NCI-H2081 (cell line): ENCODE measurements around the gene PARVB.

Experiments
- DNase-seq, 2 experiments: peaks; one replicate each; lab custom pipeline; 2025; lab: John Stamatoyannopoulos, UW

The PARVB gene

DNA sequence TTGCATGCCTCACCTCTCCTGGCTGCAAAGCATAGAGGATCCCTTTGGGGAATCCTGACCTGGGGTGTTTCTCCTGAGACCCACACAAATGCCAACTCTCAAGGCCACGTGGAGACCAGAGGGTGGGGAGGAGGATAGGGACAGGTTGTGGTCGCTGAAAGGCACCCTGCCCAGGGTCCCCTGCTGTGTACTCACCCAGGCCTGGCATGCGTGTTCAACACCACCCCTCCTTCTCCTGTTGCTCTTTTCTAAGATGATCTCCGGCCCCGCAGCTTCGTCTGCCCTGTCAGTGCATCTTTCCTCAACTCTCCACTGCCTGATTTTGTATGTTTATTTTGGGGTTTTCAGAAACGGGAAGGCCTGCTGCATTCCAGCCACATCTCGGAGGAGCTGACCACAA, 112.0 kb downstream of the PARVB start:
- no peak for DNase-seq

DNA sequence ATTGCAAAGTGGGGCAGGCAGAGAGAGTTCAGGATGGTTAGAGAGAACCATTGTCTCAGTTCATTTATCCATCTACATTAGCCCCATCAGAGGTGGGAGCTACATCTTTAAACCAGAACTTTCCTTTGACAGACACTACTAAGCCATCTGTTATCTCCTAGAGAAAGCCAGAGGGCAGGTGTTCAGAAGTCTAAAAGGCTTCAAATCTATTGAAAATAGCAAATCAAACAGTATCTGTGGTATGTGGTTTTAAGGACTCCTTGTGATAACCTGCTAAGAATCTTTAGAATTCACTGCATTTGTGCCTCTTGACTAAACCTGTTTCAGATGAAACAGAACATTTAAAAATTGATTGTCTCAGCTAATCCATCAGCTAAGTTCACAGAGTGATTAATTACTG, 112.7 kb downstream of the PARVB start:
- no peak for DNase-seq

DNA sequence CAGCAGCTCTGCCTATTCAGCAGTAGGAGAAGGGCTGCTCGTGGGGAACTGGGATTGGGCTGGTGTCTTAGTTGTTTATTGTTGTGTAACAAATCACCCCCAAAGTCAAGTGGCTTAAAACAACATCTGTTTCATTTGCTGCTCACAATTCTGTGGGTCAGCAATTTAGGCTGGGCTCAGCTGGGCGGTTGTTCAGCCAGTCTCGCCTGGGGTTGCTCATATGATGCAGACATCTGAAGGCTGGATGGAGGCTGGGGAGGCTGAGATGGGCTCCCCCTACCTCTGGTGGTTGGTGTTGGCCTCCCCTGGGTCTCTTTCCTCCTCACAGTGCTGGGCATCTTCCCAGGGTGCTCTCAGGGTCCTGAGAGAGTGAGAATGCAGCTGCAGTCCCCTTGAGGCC, 113.3 kb downstream of the PARVB start:
- no peak for DNase-seq

DNA sequence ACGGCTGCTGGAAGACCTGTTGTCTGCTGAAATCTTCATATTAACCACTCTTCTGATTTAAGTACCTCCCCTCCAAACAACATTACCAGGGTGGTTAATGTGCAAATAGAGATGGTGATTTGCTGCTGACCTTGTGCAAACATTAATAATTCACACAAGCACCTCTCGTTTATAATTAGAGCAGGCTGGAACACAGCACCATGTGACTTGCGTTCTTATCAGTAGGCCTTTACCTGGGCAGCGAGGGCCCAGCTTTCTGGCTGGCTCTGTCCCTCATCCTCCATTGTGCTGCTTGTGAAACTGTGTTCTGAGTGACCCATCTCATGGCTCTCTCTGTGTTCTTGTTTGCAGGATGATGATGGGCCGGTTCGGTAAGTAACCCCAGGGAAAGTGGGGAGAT, 115.7 kb downstream of the PARVB start:
- DNase-seq: no peak

DNA sequence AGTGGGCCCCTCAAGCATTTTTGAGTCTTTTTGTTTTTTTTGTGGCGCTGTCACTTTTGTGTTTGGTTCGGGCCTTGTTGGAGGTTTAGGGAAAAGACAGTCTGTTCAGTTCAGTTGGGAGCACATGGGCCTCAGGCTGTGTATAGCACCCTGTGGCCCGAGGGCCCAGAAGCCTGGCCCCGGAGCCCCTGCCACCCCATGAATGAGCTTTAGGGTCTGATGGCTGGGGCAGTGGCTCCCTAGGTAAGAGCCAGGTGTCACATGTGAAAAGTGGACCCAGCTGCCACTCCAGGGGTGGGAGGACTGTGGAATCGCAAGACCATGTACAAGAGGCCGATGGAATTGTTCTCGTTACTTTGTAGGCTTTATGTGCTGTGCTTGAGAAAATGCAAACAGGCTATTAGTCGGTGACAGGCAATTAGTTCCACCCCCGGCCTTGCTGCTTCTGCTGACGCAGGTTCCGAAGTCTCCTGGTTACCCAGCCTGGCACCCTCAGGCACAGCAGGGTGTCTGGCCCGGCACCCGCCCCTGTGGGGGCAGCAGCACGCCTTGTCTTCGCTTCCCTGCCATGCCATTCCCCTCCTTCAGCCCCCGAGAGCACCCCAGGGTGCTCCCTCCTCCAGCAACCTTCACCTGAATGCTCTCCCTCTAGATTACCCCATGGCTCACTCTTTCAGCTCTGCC, 118.5 kb downstream of the PARVB start:
- no peak for DNase-seq

DNA sequence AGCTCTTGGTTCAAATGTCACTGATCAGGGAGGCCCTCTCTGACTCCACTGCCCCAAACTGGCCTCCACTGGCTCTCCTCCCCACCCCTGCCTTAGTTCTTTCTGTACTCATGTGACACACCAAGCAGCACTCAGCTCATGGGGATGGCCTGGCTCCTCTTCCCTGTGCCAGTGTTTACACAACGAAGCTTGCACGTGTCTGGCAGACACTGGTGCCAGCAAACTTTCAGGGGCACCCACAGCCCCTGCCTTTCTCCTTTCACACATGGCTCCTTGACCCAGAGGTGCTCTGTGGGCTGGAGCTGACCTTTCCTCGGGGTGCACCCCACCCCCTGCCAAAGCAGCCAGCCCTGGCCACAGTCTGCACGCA, 119.0 kb downstream of the PARVB start:
- DNase-seq: no peak

DNA sequence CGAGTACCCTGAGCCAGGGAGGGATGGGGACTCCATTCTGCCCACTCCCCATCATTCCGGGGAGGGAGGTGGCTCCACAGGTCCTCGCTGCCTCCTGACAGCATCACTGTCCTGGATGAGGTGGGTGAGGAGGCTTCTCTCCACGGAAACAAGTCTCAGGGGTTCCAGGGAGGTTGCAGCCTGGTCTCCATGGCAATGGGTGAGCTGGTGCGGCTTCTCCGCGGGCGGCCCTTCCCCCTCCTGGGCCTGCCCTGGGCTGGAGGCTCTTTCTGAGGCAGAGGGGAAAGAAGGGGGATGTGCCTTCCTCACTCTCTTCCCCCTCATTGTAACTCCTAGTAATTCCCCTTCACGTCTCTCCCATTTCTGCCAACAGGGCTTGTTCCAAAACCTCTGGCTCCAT, 119.5 kb downstream of the PARVB start:
- no peak for DNase-seq

DNA sequence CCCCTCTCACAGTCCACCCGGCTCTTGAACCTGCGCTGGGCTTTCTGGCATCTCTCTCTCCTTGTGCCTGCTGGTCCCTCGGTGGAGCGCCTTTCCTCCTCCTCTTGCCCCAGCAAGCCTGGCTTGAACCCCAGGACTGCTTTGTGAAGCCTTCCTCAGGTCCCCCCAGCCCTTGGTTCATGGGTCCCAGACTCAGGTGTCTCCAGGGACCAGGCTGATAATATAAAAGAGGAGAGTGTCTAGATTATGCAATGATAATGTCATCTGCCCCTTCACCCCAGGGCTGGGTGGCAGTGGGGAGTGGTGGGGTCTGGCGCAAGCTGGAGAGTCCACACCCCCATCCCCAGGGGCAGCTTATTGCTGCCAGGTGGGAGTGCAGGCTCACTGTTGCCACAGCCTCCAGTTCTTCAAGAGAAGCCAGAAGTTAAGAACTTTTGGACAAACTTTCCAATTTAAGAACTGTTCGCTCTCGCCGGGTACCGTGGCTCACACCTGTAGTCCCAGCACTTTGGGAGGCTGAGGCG, 120.0 kb downstream of the PARVB start:
- no peak for DNase-seq

DNA sequence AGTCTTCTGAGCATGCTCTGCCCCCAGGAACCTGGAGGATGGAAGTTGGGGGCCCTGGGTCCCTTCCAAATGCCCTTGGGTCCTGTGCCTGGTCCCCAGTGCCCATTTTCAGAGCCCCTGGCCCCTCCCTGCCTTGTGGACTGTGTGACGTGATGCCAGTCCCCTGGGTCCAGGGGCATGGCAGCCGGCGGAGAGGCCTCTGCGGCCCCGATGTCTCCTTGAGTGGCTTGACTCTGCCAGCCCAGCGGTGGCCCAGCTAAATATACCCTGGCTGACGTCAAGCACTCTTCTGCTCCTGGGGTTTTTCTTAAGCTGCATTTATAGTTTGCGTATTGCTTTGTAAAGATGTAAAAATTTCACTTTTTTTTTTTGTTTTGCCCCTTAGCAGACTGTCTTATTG, 121.4 kb downstream of the PARVB start:
- DNase-seq: no peak

DNA sequence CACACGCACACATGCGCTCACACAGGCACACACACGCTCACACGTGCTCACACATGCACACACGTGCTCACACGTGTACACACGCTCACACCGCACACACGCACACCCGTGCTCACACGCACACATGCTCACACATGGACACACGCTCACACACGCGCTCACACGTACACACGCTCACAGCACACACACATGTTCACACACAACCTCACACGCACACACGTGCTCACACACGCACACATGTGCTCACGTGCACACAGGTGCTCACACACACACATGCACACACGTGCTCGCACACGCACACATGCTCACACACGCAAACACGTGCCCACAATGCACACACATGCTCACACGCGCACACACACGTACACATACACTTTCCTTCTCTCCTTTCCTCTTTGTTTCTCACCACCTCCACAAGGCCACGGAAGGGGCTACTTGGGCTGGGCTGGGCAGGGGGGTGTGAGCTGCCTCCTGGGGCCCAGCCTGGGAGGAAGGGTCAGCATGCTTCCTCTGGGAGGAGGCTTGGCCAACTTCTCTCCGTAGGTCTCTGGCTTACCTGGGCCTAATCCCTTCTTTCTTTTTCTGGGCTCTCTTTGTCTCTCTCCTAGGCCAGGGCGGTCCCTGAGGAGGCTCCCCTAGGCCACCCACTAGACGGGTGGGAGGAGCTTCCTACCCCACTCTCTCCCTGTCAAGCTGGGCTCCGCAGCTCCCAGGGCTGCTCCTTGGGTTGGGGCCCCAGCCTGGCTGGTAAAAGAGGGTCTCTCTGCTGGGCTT, 122.2 kb downstream of the PARVB start:
- DNase-seq: no peak

DNA sequence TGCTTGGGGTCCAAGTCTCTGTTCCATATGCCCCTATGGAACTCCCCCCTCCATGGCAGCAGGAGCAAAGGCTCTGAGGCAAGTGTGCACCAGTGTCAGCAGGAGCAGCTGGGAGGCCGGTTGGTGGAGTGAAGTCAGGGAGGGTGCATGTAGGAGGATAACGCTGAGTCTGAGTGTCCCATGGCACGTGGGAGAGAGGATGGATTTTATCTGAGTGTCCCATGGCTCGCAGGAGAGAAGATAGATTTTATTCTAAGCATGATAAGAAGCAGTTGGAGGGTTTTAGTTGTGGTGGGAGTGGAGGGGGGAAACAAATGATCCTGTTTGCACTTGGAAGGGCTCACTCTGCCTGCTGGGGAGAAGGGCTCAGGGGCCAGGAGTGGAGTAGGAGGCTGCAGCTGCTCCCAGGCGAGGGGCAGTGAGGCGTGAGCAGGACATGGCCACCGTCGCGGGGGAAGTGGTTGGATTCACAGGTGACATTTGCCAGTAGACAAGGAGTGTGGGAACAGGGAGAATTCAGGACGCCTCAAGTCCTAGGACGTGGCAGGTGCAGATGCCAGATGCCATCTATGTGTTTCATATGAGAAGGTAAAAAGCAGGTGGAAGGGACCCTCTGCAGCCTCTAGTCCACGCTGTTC, 123.0 kb downstream of the PARVB start:
- no peak for DNase-seq

DNA sequence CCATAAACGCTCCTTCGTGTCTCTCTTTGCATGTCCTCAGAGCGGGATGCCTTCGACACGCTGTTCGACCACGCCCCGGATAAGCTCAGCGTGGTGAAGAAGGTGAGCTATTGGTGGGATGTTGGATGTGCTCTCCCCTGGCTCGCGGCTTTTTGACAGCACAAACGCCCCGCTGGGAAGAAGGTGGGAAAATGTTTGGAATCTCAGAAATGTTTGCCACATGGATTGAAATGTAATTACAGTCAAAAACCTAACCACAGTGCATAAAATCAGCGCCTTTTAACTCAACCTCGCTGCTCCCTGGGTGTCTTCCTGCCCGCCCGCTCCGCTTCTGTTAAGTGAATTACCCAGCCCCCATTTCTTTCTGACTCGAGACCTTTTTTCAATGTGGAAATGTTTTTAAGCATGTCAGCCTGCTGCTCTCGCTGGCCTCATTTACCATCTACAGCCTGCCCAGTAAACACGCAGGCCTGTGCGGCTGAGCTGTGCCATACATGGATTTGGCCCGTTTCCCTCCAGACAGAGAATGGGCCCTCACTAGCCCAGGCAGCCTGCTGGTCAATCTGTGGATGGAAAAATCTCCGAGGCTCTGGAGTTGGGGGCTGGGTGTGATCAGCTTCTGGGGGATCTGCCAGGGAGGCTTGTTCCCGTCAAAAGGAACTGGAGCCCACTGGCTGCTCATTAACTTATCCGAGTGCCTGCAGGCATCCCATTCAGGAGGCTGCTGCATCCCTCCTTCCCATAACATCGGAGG, 123.9 kb downstream of the PARVB start:
- DNase-seq: no peak

DNA sequence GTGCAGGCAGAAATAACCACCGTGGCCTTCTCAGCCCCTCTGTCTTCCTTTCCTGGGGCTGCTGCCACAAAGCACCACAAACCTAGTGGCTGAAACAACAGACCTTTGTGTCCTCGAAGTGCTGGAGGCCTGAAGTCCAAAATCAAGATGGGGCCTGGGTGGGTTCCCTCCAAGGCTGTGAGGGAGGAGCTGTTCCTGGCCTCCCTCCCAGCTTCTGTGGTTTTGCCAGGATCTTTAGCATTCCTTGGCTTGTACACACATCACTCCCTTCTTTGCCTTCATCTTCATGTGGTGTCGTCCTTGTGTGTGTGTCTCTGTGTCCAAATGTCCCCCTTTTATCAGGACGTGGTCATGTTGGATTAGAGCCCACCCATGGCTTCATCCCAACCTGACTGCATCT, 127.6 kb downstream of the PARVB start:
- DNase-seq: no peak

DNA sequence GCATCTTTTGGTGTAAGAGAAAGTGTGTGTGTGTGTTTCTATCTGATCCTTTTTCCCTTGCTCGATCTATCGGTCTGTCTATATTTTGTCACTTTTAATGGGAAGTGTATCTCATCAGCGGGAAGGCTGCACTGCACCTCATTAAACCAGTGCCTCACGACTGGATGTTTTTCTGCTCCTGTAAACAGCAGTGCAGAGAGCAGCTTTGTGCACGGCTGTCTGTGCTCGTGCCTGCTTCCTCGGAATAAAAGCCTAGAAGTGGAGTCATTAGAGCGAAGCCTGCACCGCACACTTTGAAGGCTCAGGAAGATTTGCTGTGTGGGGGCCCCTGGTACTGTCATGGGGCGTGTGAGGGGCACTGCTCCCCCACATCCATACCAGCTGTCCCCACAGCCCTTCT, 129.6 kb downstream of the PARVB start:
- no peak for DNase-seq

DNA sequence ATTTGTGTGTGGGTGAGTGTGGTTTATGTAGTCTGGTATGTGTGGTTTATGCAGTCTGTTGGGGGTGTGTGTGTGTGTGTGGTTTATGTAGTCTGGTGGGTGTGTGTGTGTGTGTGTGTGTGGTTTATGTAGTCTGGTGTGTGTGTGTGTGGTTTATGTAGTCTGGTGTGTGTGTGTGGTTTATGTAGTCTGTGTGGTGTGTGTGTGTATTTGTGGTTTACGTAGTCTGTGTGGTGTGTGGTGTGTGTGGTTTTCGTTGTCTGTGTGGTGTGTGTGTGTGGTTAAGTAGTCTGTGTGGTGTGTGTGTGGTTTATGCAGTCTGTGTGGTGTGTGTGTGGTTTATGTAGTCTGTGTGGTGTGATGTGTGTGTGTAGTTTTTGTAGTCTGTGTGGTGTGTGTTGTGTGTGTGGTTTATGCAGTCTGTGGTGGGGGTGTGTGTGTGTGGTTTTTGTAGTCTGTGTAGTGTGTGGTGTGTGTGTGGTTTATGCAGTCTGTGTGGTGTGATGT, 130.4 kb downstream of the PARVB start:
- no peak for DNase-seq

DNA sequence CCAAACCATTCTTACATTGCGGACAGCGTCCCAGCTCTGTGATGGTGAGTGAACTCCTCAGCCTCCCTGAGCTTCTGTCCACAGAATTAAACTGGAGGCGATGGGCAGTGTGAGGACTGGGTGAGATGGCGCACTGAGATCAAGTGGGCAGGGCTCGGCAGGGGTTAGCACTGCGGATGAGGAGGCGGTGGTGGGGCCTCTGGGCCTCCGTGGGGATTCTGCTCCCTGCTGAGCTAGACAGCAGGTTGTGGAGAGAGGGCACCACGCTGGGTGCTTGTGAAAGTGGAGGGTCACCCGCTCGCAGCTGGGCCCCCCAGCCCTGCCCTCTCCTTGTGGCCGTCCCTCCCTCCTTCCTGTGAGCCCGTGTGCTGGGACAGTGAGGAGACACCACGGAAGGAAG, 131.0 kb downstream of the PARVB start:
- no peak for DNase-seq

DNA sequence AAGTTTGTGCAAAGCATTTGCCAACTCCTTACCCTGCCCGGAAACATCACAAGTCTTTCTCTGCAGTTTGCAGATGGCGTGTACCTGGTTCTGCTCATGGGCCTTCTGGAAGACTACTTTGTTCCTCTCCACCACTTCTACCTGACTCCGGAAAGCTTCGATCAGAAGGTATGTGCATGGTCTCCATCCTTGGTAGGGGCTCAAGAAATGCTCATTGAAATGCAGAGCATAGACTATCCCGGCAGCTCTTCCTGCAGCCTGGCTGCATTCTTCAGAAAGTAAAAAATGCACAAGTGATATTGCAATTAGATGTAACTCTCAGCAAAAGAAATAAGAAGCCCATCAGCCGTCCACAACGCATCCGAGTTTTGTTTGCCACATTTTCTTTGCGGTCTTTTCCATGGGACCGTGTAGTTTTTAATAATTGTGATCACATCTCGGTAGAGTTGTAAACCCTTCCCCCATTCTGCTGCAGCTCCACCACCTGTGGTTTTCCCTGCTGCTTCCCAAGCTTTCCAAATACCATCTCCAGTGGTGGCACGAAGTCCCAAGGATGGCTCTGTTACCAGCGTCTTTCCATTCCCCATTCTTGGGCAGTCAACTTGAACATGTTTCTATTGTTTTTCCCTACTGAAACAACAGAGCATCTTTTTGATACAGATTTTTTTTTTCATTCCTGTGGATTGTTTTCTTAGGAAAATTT, 134.0 kb downstream of the PARVB start:
- no peak for DNase-seq

DNA sequence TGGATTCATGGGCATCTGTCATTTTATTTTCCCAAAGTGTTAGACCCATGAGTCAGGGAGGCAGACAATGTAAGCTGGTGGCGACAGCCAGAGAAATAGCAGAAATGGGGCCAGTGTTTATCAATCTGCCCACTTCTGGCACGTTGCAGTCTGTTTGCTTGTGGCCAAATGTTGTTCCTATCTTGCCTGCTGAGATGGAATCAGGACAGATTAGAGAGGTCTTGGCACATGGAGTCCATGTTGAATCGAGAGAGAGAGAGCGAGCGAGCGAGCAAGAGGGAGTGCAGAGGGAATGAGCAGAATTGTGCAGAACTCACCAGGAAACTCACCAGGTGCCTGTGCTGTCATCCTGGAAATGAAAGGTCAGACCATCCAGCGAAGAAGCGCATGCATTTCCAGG, 134.7 kb downstream of the PARVB start:
- no peak for DNase-seq

DNA sequence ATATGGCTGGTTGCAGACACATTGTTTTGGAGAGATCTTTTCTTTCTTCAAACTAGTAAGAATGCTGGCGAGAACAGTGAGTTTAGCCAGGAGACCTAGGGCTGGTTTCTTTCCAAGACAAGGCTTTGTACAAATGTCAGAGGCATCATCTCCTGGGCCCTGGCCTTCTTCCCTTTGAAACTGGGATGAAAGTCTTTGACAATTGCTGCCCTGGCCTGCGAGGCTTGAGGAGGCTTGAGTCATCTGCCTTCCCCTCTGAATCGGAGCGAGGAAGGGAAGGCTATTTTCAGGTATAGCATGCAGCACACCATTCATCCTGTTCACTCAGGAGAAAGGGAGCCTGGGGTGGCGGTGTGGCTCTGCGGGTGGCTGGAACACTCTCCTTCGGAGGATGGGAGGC, 135.1 kb downstream of the PARVB start:
- DNase-seq: no peak

DNA sequence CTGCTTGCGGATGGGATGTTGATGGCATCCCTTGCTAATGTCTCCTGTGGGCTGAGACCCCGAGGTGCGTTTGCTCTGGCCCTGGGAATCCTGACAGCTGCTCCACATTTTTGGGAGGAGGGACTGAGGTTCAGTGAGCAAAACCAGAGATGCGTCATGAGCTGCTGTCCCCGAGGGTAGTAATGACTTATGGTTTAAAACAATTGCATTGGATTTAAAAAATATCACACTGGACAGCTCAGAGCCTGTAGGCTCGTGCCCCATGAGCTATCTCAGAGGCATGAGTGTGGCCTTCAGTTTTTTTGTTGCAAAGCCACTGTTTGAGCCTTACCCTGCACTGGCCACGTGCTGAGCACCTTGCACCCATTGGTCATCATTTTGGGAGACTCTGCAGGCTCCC, 135.7 kb downstream of the PARVB start:
- no peak for DNase-seq

DNA sequence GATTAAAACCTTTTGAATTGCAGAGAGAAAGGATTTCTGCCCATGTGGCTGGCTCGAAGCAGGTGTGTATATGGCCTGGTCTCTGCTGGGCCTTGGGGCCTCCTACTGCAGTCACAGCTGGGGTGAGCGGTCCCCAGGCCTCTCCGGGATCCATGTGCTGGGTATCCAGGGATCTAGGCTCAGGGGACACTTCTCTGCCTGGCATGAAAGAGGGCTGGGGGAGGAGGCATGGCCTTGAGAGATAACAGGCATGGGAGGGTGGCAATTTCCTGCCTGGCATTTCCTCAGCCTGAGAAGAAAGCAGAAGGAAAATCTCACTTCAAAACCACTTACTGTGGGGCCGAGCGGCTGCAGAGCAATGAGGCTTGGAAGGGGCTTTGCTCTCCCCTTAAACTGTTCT, 136.3 kb downstream of the PARVB start:
- DNase-seq: no peak

DNA sequence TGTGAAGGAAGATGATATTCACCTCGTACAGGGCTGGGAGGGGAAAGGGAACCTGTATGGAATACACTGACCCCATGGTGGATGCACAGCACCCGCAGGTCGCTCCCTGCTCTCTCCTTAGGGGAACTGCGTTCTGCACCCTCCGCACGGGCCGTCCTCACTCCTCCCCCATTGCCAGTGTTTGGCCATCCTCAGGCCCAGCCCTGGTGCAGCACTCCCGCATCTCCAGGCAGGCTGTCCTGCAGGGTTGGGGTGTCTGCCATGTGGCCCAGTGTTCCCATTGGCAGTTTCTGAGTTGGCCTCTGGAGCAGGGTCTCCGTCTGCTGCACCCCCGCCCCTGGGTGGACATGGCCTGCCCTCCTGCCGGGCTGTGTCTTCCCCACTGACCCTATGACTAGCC, 137.6 kb downstream of the PARVB start:
- no peak for DNase-seq
